GM12878 (cell line): ENCODE results near the gene TTYH3. TPM values are rescaled to one million over a fixed set of nuclear protein-coding genes. Genes with fewer than 3 reads are reported as not detected.

Experiments used
- ATAC-seq: fragments of 200-7000 bp; cut with Tn5 transposase; 3 replicates; pipeline ENCODE4 v1.9.1; 2020; ENCODE audit warnings: mild to moderate bottlenecking, moderate library complexity
- BruUV-seq: library from RNA; stranded (reverse); fragments of 400-500 nt; replicated peaks from 2 replicates; lab custom pipeline; 2021; lab: Mats Ljungman, UMichigan
- CTCF ChIA-PET: fragments of 300-600 bp; sonication (Branson Sonifier 250); formaldehyde crosslinking; extraction: SDS; loops from one replicate; lab custom pipeline; 2021; ENCODE audit warnings: inconsistent platforms; lab: Yijun Ruan, JAX
- POLR2A ChIA-PET: fragments of 350-600 bp; formaldehyde crosslinking; extraction: SDS; loops from one replicate; lab custom pipeline; 2021; ENCODE audit warnings: inconsistent platforms; lab: Charles Lee
- RAD21 ChIA-PET: fragments of 300-600 bp; sonication (Branson Sonifier 250); formaldehyde crosslinking; loops from one replicate; lab custom pipeline; 2023; ENCODE audit warnings: antibody characterized with exemption; ENCODE audit not compliant: unreplicated experiment; lab: Charles Lee
- SMC1A ChIA-PET: fragments of 300-600 bp; sonication (Branson Sonifier 250); formaldehyde crosslinking; loops from one replicate; lab custom pipeline; 2023; ENCODE audit not compliant: unreplicated experiment, uncharacterized antibody; lab: Charles Lee
- DNase-seq: peaks from one replicate; pipeline ENCODE4 v3.0.0-alpha.2; 2011; ENCODE audit warnings: low read depth, low spot score
- FAIRE-seq: peaks from 3 replicates; lab custom pipeline; 2011; peaks lifted over from hg19 to GRCh38; lab: Jason Lieb, UNC
- H2AFZ ChIP-seq: 2 replicates; pipeline ENCODE4 v1.6.0; 2011; ENCODE audit warnings: low read depth, low read length, control low read depth; ENCODE audit not compliant: control insufficient read depth
- H3K27ac ChIP-seq: 2 replicates; pipeline ENCODE4 v1.5.1; 2011; ENCODE audit warnings: control low read depth; ENCODE audit not compliant: control insufficient read depth, insufficient read depth
- H3K27me3 ChIP-seq, 2 experiments: replicated peaks in 1 of 2; 2 replicates each; pipeline versions ENCODE4 v1.6.0 to v1.6.1; 2011; ENCODE audit warnings: low read length in 1 of 2; ENCODE audit not compliant: control insufficient read depth in 2 of 2, insufficient read depth in 2 of 2
- H3K36me3 ChIP-seq, 2 experiments: 2 replicates each; pipeline ENCODE4 v1.5.1; 2011; ENCODE audit warnings: low read length in 1 of 2; ENCODE audit not compliant: control insufficient read depth in 2 of 2, insufficient read depth in 2 of 2
- H3K4me1 ChIP-seq: 2 replicates; pipeline ENCODE4 v1.6.1; 2011; ENCODE audit warnings: mild to moderate bottlenecking, low read length, moderate library complexity, mixed read lengths; ENCODE audit not compliant: control insufficient read depth, insufficient read depth
- H3K4me2 ChIP-seq: 2 replicates; pipeline ENCODE4 v1.6.0; 2011; ENCODE audit warnings: control low read depth; ENCODE audit not compliant: control insufficient read depth, insufficient read depth
- H3K4me3 ChIP-seq: fragments of 200-600 bp; sonication (generic); 2 replicates; pipeline ENCODE4 v1.5.1; 2016
- H3K79me2 ChIP-seq: 2 replicates; pipeline ENCODE4 v1.6.0; 2011; ENCODE audit warnings: low read length; ENCODE audit not compliant: control insufficient read depth, insufficient read depth
- H3K9ac ChIP-seq: 2 replicates; pipeline ENCODE4 v1.8.0; 2011; ENCODE audit warnings: low read length, control low read depth, mixed read lengths; ENCODE audit not compliant: control insufficient read depth, insufficient read depth
- H3K9me3 ChIP-seq: replicated peaks from 3 replicates; pipeline ENCODE4 v1.5.1; 2011; ENCODE audit warnings: mild to moderate bottlenecking, low read length; ENCODE audit not compliant: control insufficient read depth, insufficient read depth
- H4K20me1 ChIP-seq: 2 replicates; pipeline ENCODE4 v1.6.0; 2011; ENCODE audit not compliant: control insufficient read depth, insufficient read depth
- CBFB ChIP-seq: IDR thresholded peaks from 2 replicates; pipeline ENCODE4 v1.6.1; 2016; ENCODE audit warnings: antibody characterized with exemption, low read depth
- CHD2 ChIP-seq: IDR thresholded peaks from 2 replicates; pipeline ENCODE4 v1.6.1; 2011; ENCODE audit warnings: low read depth, low read length, improper control_type of control experiment, borderline replicate concordance
- SUPT20H ChIP-seq: IDR thresholded peaks from 2 replicates; pipeline ENCODE4 v1.6.1; 2011; ENCODE audit warnings: low read depth, mild to moderate bottlenecking, low read length, moderate library complexity, borderline replicate concordance; ENCODE audit not compliant: control insufficient read depth
- TBL1XR1 ChIP-seq: IDR thresholded peaks from 2 replicates; pipeline ENCODE4 v1.6.1; 2012; ENCODE audit warnings: low read depth, low read length, improper control_type of control experiment
- TCF3 ChIP-seq: IDR thresholded peaks from 2 replicates; pipeline ENCODE4 v1.6.1; 2012; ENCODE audit warnings: low read depth, mild to moderate bottlenecking, low read length, borderline replicate concordance; ENCODE audit not compliant: insufficient read depth
- WGBS: methylation state at CpG from one replicate; pipeline ENCODE4 v1.1.6; 2016; ENCODE audit warnings: low lambda C conversion rate; ENCODE audit not compliant: insufficient replicate concordance, insufficient coverage; ENCODE audit errors: missing lambda C conversion rate; 5-methylcytosine and 5-hydroxymethylcytosine counted together
- in situ Hi-C: fragments of 300-500 bp; cut with MboI; formaldehyde crosslinking; loops from 9 replicates; pipeline ENCODE4 v1.14.3; 2018; ENCODE audit warnings: mixed read lengths
- intact Hi-C: fragments of 100-400 bp; cut with micrococcal nuclease; formaldehyde crosslinking; loops from one replicate; pipeline ENCODE4 v1.14.2; 2022; ENCODE audit not compliant: unreplicated experiment
- polyA plus RNA-seq, 11 experiments: library from polyadenylated mRNA; depleted of rRNA in 4 of 11; unstranded in 6 of 11; stranded (reverse) in 5 of 11; fragments of >200 nt; fragmentation: Nextera tagmentation in 4 of 11; fragmentation: Illumina TruSeq in 1 of 11; extraction: Ambion mirVana in 4 of 11; extraction: Trizol in 1 of 11; gene quantifications; 1 replicate in 1 of 11; 2 replicates in 10 of 11; pipeline versions ENCODE4 v1.2.1 to v1.2.3, GENCODE V29; 2011 to 2016; ENCODE audit warnings: inconsistent platforms in 2 of 11, missing spikeins in 2 of 11, low read depth in 1 of 11
- total RNA-seq, 4 experiments: library from RNA; depleted of rRNA in 3 of 4; stranded (reverse); fragments of >200 nt in 3 of 4; fragmentation: Illumina TruSeq in 1 of 4; extraction: Trizol in 1 of 4; gene quantifications; 2 replicates each; pipeline versions ENCODE4 v1.2.1 to v1.2.3, GENCODE V29; 2013 to 2021
- TF ChIP-seq, protein P1 (sequence below): IDR thresholded peaks from 2 replicates; pipeline ENCODE4 v1.6.1; 2012; ENCODE audit warnings: low read depth, low read length, improper control_type of control experiment
- TF ChIP-seq, protein P2 (sequence below): fragments of 450-650 bp; IDR thresholded peaks from 2 replicates; pipeline ENCODE4 v1.6.1; 2017; ENCODE audit warnings: mild to moderate bottlenecking, moderate library complexity

The TTYH3 gene
- total and polyA plus RNA-seq, 10 of the 15 experiments (the other 5 are each of a cell fraction or from before 2014, with no cell fraction given) = 0.79 to 71.4 (median 10.5) TPM

- Histone ChIP-seq H2AFZ (no peak overlapping the region), H3K79me2 (peaks cover 5% of the 10 kb centered on the region), H3K4me2 (no peak overlapping the region), H3K4me1 (peaks cover 24% of the 10 kb centered on the region), H4K20me1 (no peaks in the 10 kb centered on the region), H3K4me3 (no peak overlapping the region), H3K27me3 (no peaks in the 10 kb centered on the region), H3K36me3 (peaks cover 0 to 11% of the 10 kb centered on the region in 2 experiments; a peak in 3 of 4 replicates), H3K9ac (no peak overlapping the region), H3K27ac (no peak overlapping the region), H3K9me3 (no peaks in the 10 kb centered on the region)
- no TSS peak for BruUV-seq
- no peak for FAIRE-seq
- SMC1A ChIA-PET = no interaction called here
- 85% methylated on average over 10 of the region's 10 CpGs for WGBS
- intact Hi-C loops = no loop called here
- POLR2A ChIA-PET = no interaction called here
- CTCF ChIA-PET = interaction anchor here (4.1 kb wide), 1 partner anchor 63 kb away, joined by 26 read pairs; no protein-coding TSS in a partner anchor
- TF ChIP-seq CBFB (no peak), TBL1XR1 (no peak), SUPT20H (no peak)
- TF ChIP-seq, protein P1, sequence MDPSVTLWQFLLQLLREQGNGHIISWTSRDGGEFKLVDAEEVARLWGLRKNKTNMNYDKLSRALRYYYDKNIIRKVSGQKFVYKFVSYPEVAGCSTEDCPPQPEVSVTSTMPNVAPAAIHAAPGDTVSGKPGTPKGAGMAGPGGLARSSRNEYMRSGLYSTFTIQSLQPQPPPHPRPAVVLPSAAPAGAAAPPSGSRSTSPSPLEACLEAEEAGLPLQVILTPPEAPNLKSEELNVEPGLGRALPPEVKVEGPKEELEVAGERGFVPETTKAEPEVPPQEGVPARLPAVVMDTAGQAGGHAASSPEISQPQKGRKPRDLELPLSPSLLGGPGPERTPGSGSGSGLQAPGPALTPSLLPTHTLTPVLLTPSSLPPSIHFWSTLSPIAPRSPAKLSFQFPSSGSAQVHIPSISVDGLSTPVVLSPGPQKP = no peak
- DNase-seq = no peak
- in situ Hi-C loops = no loop called here
- no peak for ATAC-seq
- RAD21 ChIA-PET = interaction anchor here (0.9 kb wide), 1 partner anchor 10 kb away, joined by 3 read pairs; no protein-coding TSS in a partner anchor
Observed at GRCh38 chr7:2646336-2646679, 14.5 kb downstream of the TTYH3 start.

DNA sequence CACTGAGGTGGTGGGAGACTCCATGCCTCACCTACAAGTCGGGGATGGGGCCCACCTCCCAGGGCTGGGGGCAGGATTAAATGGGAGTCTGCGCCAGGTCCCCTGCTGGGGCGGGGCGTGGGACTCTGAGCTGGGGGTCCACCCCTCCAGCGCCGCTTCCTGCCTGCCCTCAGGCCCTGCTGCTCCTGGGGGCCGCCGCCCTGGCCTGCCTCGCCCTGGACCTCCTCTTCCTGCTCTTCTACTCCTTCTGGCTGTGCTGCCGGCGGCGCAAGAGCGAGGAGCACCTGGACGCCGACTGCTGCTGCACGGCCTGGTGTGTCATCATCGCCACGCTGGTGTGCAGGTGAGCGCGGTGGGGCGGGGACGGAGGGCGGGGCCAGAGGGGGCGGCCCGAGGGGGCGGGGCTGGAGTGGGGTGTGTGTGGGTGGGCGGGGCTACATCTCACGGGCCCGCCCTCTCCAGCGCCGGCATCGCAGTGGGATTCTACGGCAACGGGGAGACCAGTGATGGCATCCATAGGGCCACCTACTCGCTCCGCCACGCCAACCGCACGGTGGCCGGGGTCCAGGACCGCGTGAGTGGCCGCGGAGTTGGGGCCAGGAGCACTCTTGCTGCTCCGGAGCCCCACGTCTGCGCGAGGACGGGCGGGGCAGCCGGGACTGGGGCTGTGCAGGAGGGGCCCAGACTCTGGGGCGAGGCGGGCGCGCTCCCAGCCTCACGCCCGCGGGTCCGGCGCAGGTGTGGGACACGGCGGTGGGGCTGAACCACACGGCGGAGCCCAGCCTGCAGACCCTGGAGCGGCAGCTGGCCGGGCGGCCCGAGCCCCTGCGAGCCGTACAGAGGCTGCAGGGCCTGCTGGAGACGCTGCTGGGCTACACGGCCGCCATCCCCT lies 15.1 kb downstream of the TTYH3 start:
- DNase-seq (no peak), FAIRE-seq (no peak), ATAC-seq (no peak)
- POLR2A ChIA-PET = no interaction called here
- no peaks in the 10 kb centered on the region for H4K20me1 ChIP-seq
- peaks cover 18% of the 10 kb centered on the region for H3K4me1 ChIP-seq
- SMC1A ChIA-PET = no interaction called here
- H3K9me3 ChIP-seq = no peaks in the 10 kb centered on the region
- H3K9ac ChIP-seq = no peak overlapping the region
- RAD21 ChIA-PET = no interaction called here
- 94% methylated on average over 65 of the region's 73 CpGs for WGBS
- H3K27me3 ChIP-seq = no peaks in the 10 kb centered on the region
- H3K27ac ChIP-seq = no peak overlapping the region
- BruUV-seq = no TSS peak
- CTCF ChIA-PET = interaction anchor here (1.1 kb wide), 1 partner anchor 32 kb away, joined by 3 read pairs; no protein-coding TSS in a partner anchor
- no peak overlapping the region for H2AFZ ChIP-seq
- in situ Hi-C loops = no loop called here
- H3K4me3 ChIP-seq = no peak overlapping the region
- intact Hi-C loops = no loop called here
- H3K4me2 ChIP-seq = no peak overlapping the region
- H3K36me3 ChIP-seq = peaks cover 0 to 11% of the 10 kb centered on the region in 2 experiments; a peak in 3 of 4 replicates
- peaks cover 4% of the 10 kb centered on the region for H3K79me2 ChIP-seq
- TF ChIP-seq, protein P2, sequence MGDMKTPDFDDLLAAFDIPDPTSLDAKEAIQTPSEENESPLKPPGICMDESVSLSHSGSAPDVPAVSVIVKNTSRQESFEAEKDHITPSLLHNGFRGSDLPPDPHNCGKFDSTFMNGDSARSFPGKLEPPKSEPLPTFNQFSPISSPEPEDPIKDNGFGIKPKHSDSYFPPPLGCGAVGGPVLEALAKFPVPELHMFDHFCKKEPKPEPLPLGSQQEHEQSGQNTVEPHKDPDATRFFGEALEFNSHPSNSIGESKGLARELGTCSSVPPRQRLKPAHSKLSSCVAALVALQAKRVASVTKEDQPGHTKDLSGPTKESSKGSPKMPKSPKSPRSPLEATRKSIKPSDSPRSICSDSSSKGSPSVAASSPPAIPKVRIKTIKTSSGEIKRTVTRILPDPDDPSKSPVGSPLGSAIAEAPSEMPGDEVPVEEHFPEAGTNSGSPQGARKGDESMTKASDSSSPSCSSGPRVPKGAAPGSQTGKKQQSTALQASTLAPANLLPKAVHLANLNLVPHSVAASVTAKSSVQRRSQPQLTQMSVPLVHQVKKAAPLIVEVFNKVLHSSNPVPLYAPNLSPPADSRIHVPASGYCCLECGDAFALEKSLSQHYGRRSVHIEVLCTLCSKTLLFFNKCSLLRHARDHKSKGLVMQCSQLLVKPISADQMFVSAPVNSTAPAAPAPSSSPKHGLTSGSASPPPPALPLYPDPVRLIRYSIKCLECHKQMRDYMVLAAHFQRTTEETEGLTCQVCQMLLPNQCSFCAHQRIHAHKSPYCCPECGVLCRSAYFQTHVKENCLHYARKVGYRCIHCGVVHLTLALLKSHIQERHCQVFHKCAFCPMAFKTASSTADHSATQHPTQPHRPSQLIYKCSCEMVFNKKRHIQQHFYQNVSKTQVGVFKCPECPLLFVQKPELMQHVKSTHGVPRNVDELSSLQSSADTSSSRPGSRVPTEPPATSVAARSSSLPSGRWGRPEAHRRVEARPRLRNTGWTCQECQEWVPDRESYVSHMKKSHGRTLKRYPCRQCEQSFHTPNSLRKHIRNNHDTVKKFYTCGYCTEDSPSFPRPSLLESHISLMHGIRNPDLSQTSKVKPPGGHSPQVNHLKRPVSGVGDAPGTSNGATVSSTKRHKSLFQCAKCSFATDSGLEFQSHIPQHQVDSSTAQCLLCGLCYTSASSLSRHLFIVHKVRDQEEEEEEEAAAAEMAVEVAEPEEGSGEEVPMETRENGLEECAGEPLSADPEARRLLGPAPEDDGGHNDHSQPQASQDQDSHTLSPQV = no peak
- TF ChIP-seq TCF3 (0 out of 2 replicates have a peak, but pooled peaks have one; percentile 54), CHD2 (no peak)
